PC-3 (cell line): Measurements from ENCODE around the gene LRRC7. TPM values are rescaled to one million over a fixed set of nuclear protein-coding genes. Genes with fewer than 3 reads are reported as not detected.

Source experiments
- ATAC-seq: fragments of 200-7000 bp; cut with Tn5 transposase; 2 replicates; pipeline ENCODE4 v1.9.1; 2020; ENCODE audit warnings: mild to moderate bottlenecking, moderate library complexity
- BruUV-seq: library from RNA; stranded (reverse); fragments of 400-500 nt; replicated peaks from 2 replicates; lab custom pipeline; 2021; lab: Mats Ljungman, UMichigan
- CTCF ChIA-PET: fragments of 300-600 bp; sonication (Branson Sonifier 250); formaldehyde crosslinking; loops from one replicate; lab custom pipeline; 2022; ENCODE audit warnings: antibody characterized with exemption; lab: Charles Lee
- POLR2A ChIA-PET: fragments of 300-600 bp; sonication (Branson Sonifier 250); formaldehyde crosslinking; loops from one replicate; lab custom pipeline; 2022; ENCODE audit warnings: antibody characterized with exemption; ENCODE audit not compliant: unreplicated experiment; lab: Charles Lee
- DNase-seq: peaks from one replicate; pipeline ENCODE4 v3.0.0-alpha.2; 2015
- H2AFZ ChIP-seq: fragments of 300-600 bp; sonication (generic); 2 replicates; pipeline ENCODE4 v1.6.0; 2016; ENCODE audit warnings: antibody characterized with exemption, low read length
- H3F3A ChIP-seq: fragments of 300-600 bp; sonication (generic); one replicate; pipeline ENCODE4 v1.6.0; 2017; ENCODE audit warnings: antibody characterized with exemption, low read length, control low read depth, mild to moderate bottlenecking; ENCODE audit not compliant: unreplicated experiment
- H3K27ac ChIP-seq: fragments of 300-600 bp; sonication (generic); 2 replicates; pipeline ENCODE4 v1.5.1; 2016; ENCODE audit warnings: mild to moderate bottlenecking, low read length
- H3K27me3 ChIP-seq: fragments of 300-600 bp; sonication (generic); 2 replicates; pipeline ENCODE4 v1.6.1; 2016; ENCODE audit warnings: low read length, mixed read lengths
- H3K36me3 ChIP-seq: fragments of 300-600 bp; sonication (generic); 2 replicates; pipeline ENCODE4 v1.6.1; 2016; ENCODE audit warnings: low read depth, mixed run types, low read length, mixed read lengths
- H3K4me1 ChIP-seq: fragments of 300-600 bp; sonication (generic); 2 replicates; pipeline ENCODE4 v1.5.1; 2016; ENCODE audit warnings: low read length; ENCODE audit not compliant: insufficient read depth
- H3K4me2 ChIP-seq: fragments of 300-600 bp; sonication (generic); 2 replicates; pipeline ENCODE4 v1.6.0; 2016; ENCODE audit warnings: low read length
- H3K4me3 ChIP-seq: fragments of 300-600 bp; sonication (generic); 2 replicates; pipeline ENCODE4 v1.5.1; 2016; ENCODE audit warnings: mild to moderate bottlenecking, low read length, mixed read lengths
- H3K79me2 ChIP-seq: fragments of 300-600 bp; sonication (generic); 2 replicates; pipeline ENCODE4 v1.6.1; 2017; ENCODE audit warnings: low read length, mixed read lengths
- H3K9ac ChIP-seq: fragments of 300-600 bp; sonication (generic); 2 replicates; pipeline ENCODE4 v1.6.0; 2016; ENCODE audit warnings: mild to moderate bottlenecking, low read length
- H3K9me2 ChIP-seq: fragments of 300-600 bp; sonication (generic); replicated peaks from 2 replicates; pipeline ENCODE4 v1.6.1; 2016; ENCODE audit warnings: mixed run types, low read length, mixed read lengths
- H3K9me3 ChIP-seq: fragments of 300-600 bp; sonication (generic); 2 replicates; pipeline ENCODE4 v1.6.1; 2016; ENCODE audit warnings: low read length, mixed read lengths
- H4K20me1 ChIP-seq: fragments of 300-600 bp; sonication (generic); 2 replicates; pipeline ENCODE4 v1.6.1; 2016; ENCODE audit warnings: low read length, mixed read lengths
- CTCF ChIP-seq: fragments of 300-600 bp; sonication (generic); conservative IDR thresholded peaks from 2 replicates; pipeline ENCODE4 v1.5.1; 2017; ENCODE audit warnings: antibody characterized with exemption, low read depth, mild to moderate bottlenecking, low read length
- EZH2 ChIP-seq: fragments of 300-600 bp; sonication (generic); IDR thresholded peaks from one replicate; pipeline ENCODE4 v1.6.1; 2017; ENCODE audit warnings: antibody characterized with exemption, mild to moderate bottlenecking, low read length; ENCODE audit not compliant: unreplicated experiment
- EZH2phosphoT487 ChIP-seq: fragments of 300-600 bp; sonication (generic); IDR thresholded peaks from 2 replicates; pipeline ENCODE4 v1.6.1; 2018; ENCODE audit warnings: mild to moderate bottlenecking, antibody characterized with exemption, low read length, borderline replicate concordance
- intact Hi-C: fragments of 100-400 bp; cut with micrococcal nuclease; formaldehyde crosslinking; loops from 2 replicates; pipeline ENCODE4 v1.9.0; 2023
- total RNA-seq: library from RNA; depleted of rRNA; stranded (reverse); fragments of >200 nt; gene quantifications from 2 replicates; pipeline ENCODE4 v1.2.3, GENCODE V29; 2014

Gene LRRC7
- total RNA-seq, 1 experiment from 2014 or later, result 0.04 TPM

GRCh38 chr1:69940816-69941215 is 373.1 kb downstream of the LRRC7 start:
- H3K4me3 ChIP-seq, result no peak overlapping the region
- no peaks in the 10 kb centered on the region for H4K20me1 ChIP-seq
- no peak overlapping the region for H3K27ac ChIP-seq
- H3K9me2 ChIP-seq, result no peaks in the 10 kb centered on the region
- TF ChIP-seq CTCF (no peak), EZH2 (no peak), EZH2phosphoT487 (no peak)
- no peaks in the 10 kb centered on the region for H3K36me3 ChIP-seq
- ATAC-seq (no peak), DNase-seq (no peak)
- no peaks in the 10 kb centered on the region for H3K79me2 ChIP-seq
- H3K9me3 ChIP-seq, result no peaks in the 10 kb centered on the region
- ChIA-PET POLR2A (no interaction called here), CTCF (no interaction called here)
- H3K9ac ChIP-seq, result no peak overlapping the region
- H3F3A ChIP-seq, result no peaks in the 10 kb centered on the region
- H2AFZ ChIP-seq, result no peak overlapping the region
- peaks cover 44% of the 10 kb centered on the region for H3K27me3 ChIP-seq
- no peaks in the 10 kb centered on the region for H3K4me1 ChIP-seq
- no TSS peak for BruUV-seq
- intact Hi-C loops, result no loop called here
- H3K4me2 ChIP-seq, result no peak overlapping the region

GRCh38 chr1:69943030-69943429 is 375.3 kb downstream of the LRRC7 start:
- Histone ChIP-seq H3K4me1 (peaks cover 4% of the 10 kb centered on the region), H4K20me1 (no peaks in the 10 kb centered on the region), H2AFZ (no peak overlapping the region), H3K9me2 (no peaks in the 10 kb centered on the region), H3K9ac (no peak overlapping the region), H3K4me2 (no peak overlapping the region), H3K27ac (no peak overlapping the region), H3K79me2 (no peaks in the 10 kb centered on the region), H3K9me3 (no peaks in the 10 kb centered on the region), H3F3A (no peaks in the 10 kb centered on the region), H3K36me3 (no peaks in the 10 kb centered on the region), H3K4me3 (no peak overlapping the region), H3K27me3 (peaks cover 39% of the 10 kb centered on the region)
- ChIA-PET POLR2A (no interaction called here), CTCF (no interaction called here)
- TF ChIP-seq EZH2phosphoT487 (no peak), EZH2 (no peak), CTCF (no peak)
- ATAC-seq (no peak), DNase-seq (no peak)
- BruUV-seq, result no TSS peak
- intact Hi-C loops, result no loop called here

GRCh38 chr1:69946935-69947334 is 379.2 kb downstream of the LRRC7 start:
- BruUV-seq, result no TSS peak
- Histone ChIP-seq H3K36me3 (no peaks in the 10 kb centered on the region), H3F3A (no peaks in the 10 kb centered on the region), H3K9me2 (no peaks in the 10 kb centered on the region), H3K4me1 (peaks cover 11% of the 10 kb centered on the region), H2AFZ (no peak overlapping the region), H3K9ac (no peak overlapping the region), H3K27ac (no peak overlapping the region), H4K20me1 (no peaks in the 10 kb centered on the region), H3K79me2 (no peaks in the 10 kb centered on the region), H3K9me3 (no peaks in the 10 kb centered on the region), H3K4me2 (no peak overlapping the region), H3K4me3 (no peak overlapping the region), H3K27me3 (peaks cover 13% of the 10 kb centered on the region)
- intact Hi-C loops, result no loop called here
- TF ChIP-seq CTCF, result no peak
- TF ChIP-seq EZH2, result no peak
- TF ChIP-seq EZH2phosphoT487, result no peak
- ChIA-PET CTCF (no interaction called here), POLR2A (no interaction called here)
- ATAC-seq, result no peak
- no peak for DNase-seq
